Naive thymus-derived CD4-positive, alpha-beta T cell (primary cell): Measurements from ENCODE around the gene SMG1. TPM values are rescaled to one million over a fixed set of nuclear protein-coding genes. Genes with fewer than 3 reads are reported as not detected.
"Not testable (repeated sequence)": the region's sequence is repeated elsewhere in the genome, so short reads cannot be mapped to it uniquely, and the experiment has no call there.

ENCODE experiments used
- ATAC-seq: fragments of 150-1000 bp; cut with Tn5 transposase; 2 replicates; pipeline ENCODE4 v1.10.0; 2021; ENCODE audit warnings: mild to moderate bottlenecking, moderate library complexity
- CTCF ChIA-PET: fragments of 350-600 bp; sonication (Branson Sonifier 250); formaldehyde crosslinking; loops from one replicate; lab custom pipeline; 2021; ENCODE audit warnings: antibody characterized with exemption; lab: Charles Lee
- POLR2A ChIA-PET: fragments of 350-600 bp; sonication (Branson Sonifier 250); formaldehyde crosslinking; loops from one replicate; lab custom pipeline; 2021; ENCODE audit warnings: antibody characterized with exemption, inconsistent platforms; lab: Charles Lee
- DNase-seq, 9 donors: peaks; one replicate each; pipeline versions ENCODE4 v3.0.0 to v3.0.0-alpha.2; 2020 to 2022; ENCODE audit warnings: mixed read lengths in 1 of 9
- H3K27ac ChIP-seq: one replicate; pipeline ENCODE4 v1.7.0; 2013; ENCODE audit warnings: mild to moderate bottlenecking, low read depth, low read length, moderate library complexity
- H3K27me3 ChIP-seq, 2 donors: one replicate each; pipeline ENCODE4 v1.7.0; 2013; ENCODE audit warnings: low read length in 2 of 2, mild to moderate bottlenecking in 2 of 2, moderate library complexity in 2 of 2; ENCODE audit not compliant: control insufficient read depth in 2 of 2, insufficient read depth in 2 of 2
- H3K36me3 ChIP-seq, 3 experiments: 1 replicate in 2 of 3; 2 replicates in 1 of 3; pipeline ENCODE4 v1.7.0; 2013; ENCODE audit warnings: low read length in 3 of 3, mild to moderate bottlenecking in 3 of 3, moderate library complexity in 1 of 3; ENCODE audit not compliant: insufficient read depth in 3 of 3, control insufficient read depth in 2 of 3
- H3K4me1 ChIP-seq, 2 donors: one replicate each; pipeline ENCODE4 v1.7.0; 2013; ENCODE audit warnings: low read length in 2 of 2, mild to moderate bottlenecking in 2 of 2, moderate library complexity in 1 of 2; ENCODE audit not compliant: control insufficient read depth in 2 of 2, insufficient read depth in 2 of 2
- H3K4me3 ChIP-seq: 2 replicates; pipeline ENCODE4 v1.7.0; 2013; ENCODE audit warnings: mild to moderate bottlenecking, low read length
- H3K9me3 ChIP-seq, 3 experiments: 1 replicate in 2 of 3; 2 replicates in 1 of 3; pipeline ENCODE4 v1.7.0; 2013; ENCODE audit warnings: low read length in 3 of 3; ENCODE audit not compliant: control insufficient read depth in 2 of 3
- H3K27ac Mint-ChIP-seq, 9 donors: one replicate each; pipeline ENCODE4 v1.8.0; 2020 to 2022; ENCODE audit warnings: mixed read lengths in 9 of 9, mild to moderate bottlenecking in 8 of 9, moderate library complexity in 5 of 9, inconsistent platforms in 2 of 9
- H3K27me3 Mint-ChIP-seq, 5 donors: one replicate each; pipeline ENCODE4 v1.8.0; 2021 to 2022; ENCODE audit warnings: mixed read lengths in 5 of 5, mild to moderate bottlenecking in 1 of 5
- H3K36me3 Mint-ChIP-seq, 5 donors: one replicate each; pipeline ENCODE4 v1.8.0; 2020 to 2022; ENCODE audit warnings: mixed read lengths in 5 of 5, mild to moderate bottlenecking in 3 of 5, inconsistent platforms in 1 of 5
- H3K4me1 Mint-ChIP-seq, 7 donors: one replicate each; pipeline ENCODE4 v1.8.0; 2020 to 2022; ENCODE audit warnings: mixed read lengths in 7 of 7, mild to moderate bottlenecking in 3 of 7, inconsistent platforms in 1 of 7
- H3K4me3 Mint-ChIP-seq, 10 donors: one replicate each; pipeline ENCODE4 v1.8.0; 2020 to 2022; ENCODE audit warnings: mild to moderate bottlenecking in 10 of 10, mixed read lengths in 10 of 10, moderate library complexity in 6 of 10, inconsistent platforms in 2 of 10
- H3K9me3 Mint-ChIP-seq, 11 donors: one replicate each; pipeline ENCODE4 v1.8.0; 2020 to 2022; ENCODE audit warnings: mixed read lengths in 11 of 11, mild to moderate bottlenecking in 4 of 11, inconsistent platforms in 1 of 11, moderate library complexity in 1 of 11
- intact Hi-C, 2 donors: fragments of 100-400 bp; cut with micrococcal nuclease; formaldehyde crosslinking; loops; one replicate each; pipeline ENCODE4 v1.15.1; 2023
- polyA plus RNA-seq, 2 donors: library from polyadenylated mRNA; unstranded; fragments of 300-500 nt; fragmentation: Illumina TruSeq; gene quantifications; one replicate each; pipeline ENCODE4 v1.2.3, GENCODE V29; 2021
- total RNA-seq, 6 experiments: library from RNA in 5 of 6; stranded (reverse) in 5 of 6; gene quantifications; 1 replicate in 5 of 6; 2 replicates in 1 of 6; pipeline ENCODE4 v1.2.3 and lab custom pipeline; 2021 to 2026

The SMG1 gene
- total and polyA plus RNA-seq, 7 experiments from 2014 or later: 16.0 to 181 (median 158) TPM

DNA sequence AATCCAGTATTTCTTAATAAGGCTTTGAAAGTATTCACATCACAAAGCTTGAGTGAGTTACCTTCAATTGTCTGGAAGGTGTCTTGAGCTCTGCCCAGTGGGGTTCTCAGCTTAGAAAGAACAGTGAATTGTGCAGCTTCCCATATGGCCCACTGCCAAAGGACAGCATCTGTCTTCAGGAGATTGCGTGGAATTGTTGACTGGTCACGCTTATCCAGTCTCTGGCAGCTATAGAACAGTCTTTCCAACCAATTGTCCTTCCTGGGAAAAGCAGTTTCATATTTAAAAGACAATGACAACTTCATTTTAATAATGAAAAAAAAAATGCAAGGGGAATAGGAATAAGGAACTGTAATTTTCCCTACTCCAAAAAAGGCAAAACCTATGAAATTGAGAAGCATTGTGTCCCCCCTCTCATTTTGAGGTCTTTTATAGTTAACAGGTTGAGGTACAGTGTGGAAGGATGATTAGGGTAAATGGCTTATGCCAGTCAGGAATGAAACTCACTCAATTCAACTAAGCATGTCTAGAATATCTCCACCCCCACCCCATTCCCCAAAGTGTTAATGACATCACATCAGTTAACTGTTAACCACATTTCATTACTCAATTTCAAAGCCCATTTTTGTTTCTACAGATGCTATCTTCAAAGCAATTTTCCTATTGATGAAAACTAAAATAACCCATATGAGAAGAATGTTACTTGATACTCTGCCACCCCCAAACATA lies 57.0 kb downstream of the SMG1 start:
- DNase-seq, ATAC-seq, CTCF ChIA-PET, H3K4me3 ChIP-seq, intact Hi-C loops, H3K36me3 ChIP-seq, H3K27me3 ChIP-seq, H3K9me3 Mint-ChIP-seq, H3K27me3 Mint-ChIP-seq, H3K4me3 Mint-ChIP-seq, H3K4me1 ChIP-seq, H3K27ac ChIP-seq, H3K9me3 ChIP-seq, POLR2A ChIA-PET: not testable (repeated sequence)
- H3K4me1 Mint-ChIP-seq: peaks cover 0 to 12% (median 0%) of the 10 kb centered on the region in 7 donors
- peak overlapping the region in 2 of 9 donors; percentile 2 to 5 for H3K27ac Mint-ChIP-seq
- H3K36me3 Mint-ChIP-seq: peaks cover 0 to 27% (median 8%) of the 10 kb centered on the region in 5 donors

DNA sequence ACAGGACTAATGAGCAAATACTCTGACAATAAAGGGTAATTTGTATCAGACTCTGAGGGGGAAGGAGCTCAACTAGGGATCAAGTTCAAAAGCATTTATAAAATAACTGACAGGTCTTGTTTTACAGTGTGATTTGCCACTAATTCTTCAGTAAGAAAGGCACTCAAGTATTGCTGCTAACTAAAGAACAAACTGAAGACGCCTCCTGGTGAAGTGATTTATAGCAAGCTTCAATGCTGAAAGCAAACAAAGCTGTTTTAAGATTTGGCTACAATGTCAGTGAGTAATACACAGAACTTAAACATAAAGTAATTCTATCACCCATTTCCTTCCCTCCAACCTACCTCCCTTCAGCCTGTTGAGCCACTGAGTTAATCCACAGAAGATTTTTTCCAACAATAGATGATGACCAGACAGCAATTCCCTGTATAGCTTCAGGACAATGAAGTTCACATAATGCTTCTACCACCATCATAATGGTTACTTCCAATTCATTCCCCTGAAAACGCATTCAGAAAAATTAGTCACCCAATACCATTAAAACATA lies 59.9 kb downstream of the SMG1 start:
- DNase-seq, H3K27me3 Mint-ChIP-seq, H3K4me3 ChIP-seq, H3K4me1 ChIP-seq, H3K9me3 Mint-ChIP-seq, H3K4me3 Mint-ChIP-seq, intact Hi-C loops, CTCF ChIA-PET, H3K27ac Mint-ChIP-seq, ATAC-seq, H3K27me3 ChIP-seq, H3K27ac ChIP-seq, POLR2A ChIA-PET, H3K9me3 ChIP-seq: not testable (repeated sequence)
- H3K36me3 Mint-ChIP-seq: peaks cover 0 to 42% (median 9%) of the 10 kb centered on the region in 5 donors
- H3K4me1 Mint-ChIP-seq: peaks cover 0 to 29% (median 2%) of the 10 kb centered on the region in 7 donors
- H3K36me3 ChIP-seq: peaks cover 0 to 18% (median 8%) of the 10 kb centered on the region in 3 experiments

DNA sequence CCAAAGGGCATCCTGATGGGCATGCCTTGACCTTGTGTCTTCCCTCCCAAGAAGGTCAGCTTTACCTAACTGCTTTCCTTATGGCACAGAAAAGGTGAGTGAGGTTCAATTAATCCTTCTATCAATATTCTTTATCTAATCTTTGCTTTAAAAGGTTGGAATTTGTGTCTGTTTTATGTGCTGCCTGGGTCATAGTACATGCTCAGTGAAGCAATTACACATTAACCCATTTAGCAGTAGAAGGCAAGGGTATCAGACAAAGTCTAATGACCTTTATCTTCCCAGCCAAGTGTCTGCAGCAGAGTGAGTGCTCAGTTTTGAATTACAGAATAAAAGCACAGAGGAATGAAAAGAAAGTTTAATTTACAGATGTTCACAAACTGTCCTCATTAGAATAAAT lies 63.3 kb downstream of the SMG1 start:
- POLR2A ChIA-PET, H3K4me1 ChIP-seq, CTCF ChIA-PET, ATAC-seq, H3K27ac ChIP-seq, H3K27me3 ChIP-seq, H3K9me3 Mint-ChIP-seq, H3K9me3 ChIP-seq, H3K4me3 Mint-ChIP-seq, intact Hi-C loops, H3K4me3 ChIP-seq, H3K27me3 Mint-ChIP-seq, DNase-seq: not testable (repeated sequence)
- H3K27ac Mint-ChIP-seq: peak overlapping the region in 6 of 9 donors; percentile 25 to 83 (median 72)
- peaks cover 0 to 28% (median 2%) of the 10 kb centered on the region in 7 donors for H3K4me1 Mint-ChIP-seq
- peaks cover 0 to 39% (median 6%) of the 10 kb centered on the region in 5 donors for H3K36me3 Mint-ChIP-seq
- peaks cover 0 to 25% (median 4%) of the 10 kb centered on the region in 3 experiments for H3K36me3 ChIP-seq

DNA sequence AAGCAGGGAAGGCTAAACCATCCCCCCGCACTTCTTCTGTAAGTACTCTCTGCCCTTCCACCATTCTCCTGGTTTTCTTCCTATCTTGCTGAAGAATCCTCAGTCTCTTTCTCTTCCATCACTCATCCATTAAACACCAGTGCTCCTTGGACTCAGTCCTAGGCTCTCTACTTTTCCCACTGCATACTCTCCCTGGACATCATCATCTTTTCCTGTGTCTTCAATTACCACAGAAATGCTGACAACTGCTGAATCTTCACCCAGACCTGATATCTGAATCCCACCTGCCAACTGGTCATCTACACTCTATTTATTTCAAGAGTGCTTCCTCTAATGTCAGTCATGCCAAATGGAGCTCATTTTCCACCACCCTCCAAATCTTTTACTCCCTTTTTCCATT lies 71.0 kb downstream of the SMG1 start:
- intact Hi-C loops: no loop called here
- ATAC-seq (no peak), DNase-seq (no peak)
- Mint-ChIP-seq H3K27ac (peak overlapping the region in 6 of 9 donors; percentile 28 to 83 (median 62)), H3K27me3 (no peaks in the 10 kb centered on the region), H3K36me3 (peaks cover 0 to 42% (median 40%) of the 10 kb centered on the region in 5 donors), H3K4me1 (peaks cover 0 to 11% (median 3%) of the 10 kb centered on the region in 7 donors), H3K9me3 (no peaks in the 10 kb centered on the region), H3K4me3 (no peak overlapping the region)
- Histone ChIP-seq H3K27me3 (no peaks in the 10 kb centered on the region), H3K9me3 (no peaks in the 10 kb centered on the region), H3K36me3 (peaks cover under 1 to 74% (median 32%) of the 10 kb centered on the region in 3 experiments), H3K27ac (no peak overlapping the region), H3K4me1 (no peaks in the 10 kb centered on the region), H3K4me3 (no peak overlapping the region)
- ChIA-PET CTCF (no interaction called here), POLR2A (no interaction called here)

- ATAC-seq (no peak), DNase-seq (no peak)
- Mint-ChIP-seq H3K4me3 (no peak overlapping the region), H3K36me3 (peaks cover 0 to 51% (median 46%) of the 10 kb centered on the region in 5 donors), H3K27me3 (no peaks in the 10 kb centered on the region), H3K4me1 (peaks cover 0 to 11% (median 3%) of the 10 kb centered on the region in 7 donors), H3K27ac (peak overlapping the region in 1 of 9 donors; percentile 72), H3K9me3 (no peaks in the 10 kb centered on the region)
- no peaks in the 10 kb centered on the region for H3K27me3 ChIP-seq
- intact Hi-C loops: no loop called here
- no peaks in the 10 kb centered on the region for H3K4me1 ChIP-seq
- H3K27ac ChIP-seq: no peak overlapping the region
- peaks cover 10 to 86% (median 32%) of the 10 kb centered on the region in 3 experiments for H3K36me3 ChIP-seq
- ChIA-PET CTCF (no interaction called here), POLR2A (no interaction called here)
- H3K4me3 ChIP-seq: no peak overlapping the region
- no peaks in the 10 kb centered on the region for H3K9me3 ChIP-seq
Observed at GRCh38 chr16:18853694-18854093, 72.5 kb downstream of the SMG1 start.

- ATAC-seq (no peak), DNase-seq (no peak)
- H3K36me3 ChIP-seq: peaks cover 18 to 91% (median 32%) of the 10 kb centered on the region in 3 experiments
- ChIA-PET POLR2A (no interaction called here), CTCF (interaction anchor here (0.7 kb wide), 1 partner anchor 26 kb away, joined by 3 read pairs; no protein-coding TSS in a partner anchor)
- Mint-ChIP-seq H3K4me3 (no peak overlapping the region), H3K27ac (peak overlapping the region in 3 of 9 donors; percentile 45 to 72 (median 50)), H3K27me3 (no peaks in the 10 kb centered on the region), H3K4me1 (peaks cover 0 to 11% (median 3%) of the 10 kb centered on the region in 7 donors), H3K36me3 (peaks cover 0 to 49% (median 43%) of the 10 kb centered on the region in 5 donors), H3K9me3 (no peaks in the 10 kb centered on the region)
- intact Hi-C loops: no loop called here
- H3K9me3 ChIP-seq: no peaks in the 10 kb centered on the region
- no peaks in the 10 kb centered on the region for H3K27me3 ChIP-seq
- no peak overlapping the region for H3K27ac ChIP-seq
- H3K4me3 ChIP-seq: no peak overlapping the region
- H3K4me1 ChIP-seq: no peaks in the 10 kb centered on the region
Observed at GRCh38 chr16:18852647-18853046, 73.6 kb downstream of the SMG1 start.
